Fibroblast of lung (primary cell): ENCODE data around the gene PLXNA4. TPM values are rescaled to one million over a fixed set of nuclear protein-coding genes. Genes with fewer than 3 reads are reported as not detected.

Experiments used
- DNase-seq, 2 donors: peaks; one replicate each; pipeline versions ENCODE4 v3.0.0 to v3.0.0-alpha.2; 2010; ENCODE audit warnings: low read depth in 2 of 2
- H2AFZ ChIP-seq: 2 replicates; pipeline ENCODE4 v1.5.1; 2012; ENCODE audit warnings: low read length, control low read depth, inconsistent platforms
- H3K27ac ChIP-seq: 2 replicates; pipeline ENCODE4 v1.5.1; 2011; ENCODE audit warnings: low read length, control low read depth; ENCODE audit not compliant: insufficient read depth
- H3K27me3 ChIP-seq: 2 replicates; pipeline ENCODE4 v1.5.1; 2011; ENCODE audit warnings: mild to moderate bottlenecking, low read length; ENCODE audit not compliant: control insufficient read depth, insufficient read depth
- H3K36me3 ChIP-seq: 2 replicates; pipeline ENCODE4 v1.5.1; 2011; ENCODE audit warnings: low read length; ENCODE audit not compliant: control insufficient read depth, insufficient read depth
- H3K4me1 ChIP-seq: 2 replicates; pipeline ENCODE4 v1.5.1; 2011; ENCODE audit warnings: low read length; ENCODE audit not compliant: control insufficient read depth, insufficient read depth; ENCODE audit errors: extremely low read depth
- H3K4me2 ChIP-seq: 2 replicates; pipeline ENCODE4 v1.5.1; 2011; ENCODE audit warnings: low read length, control low read depth; ENCODE audit not compliant: insufficient read depth; ENCODE audit errors: extremely low read depth
- H3K4me3 ChIP-seq, 4 experiments: fragments of 200-600 bp in 1 of 4; sonication (generic) in 1 of 4; replicated peaks in 1 of 4; 2 replicates each; pipeline ENCODE4 v1.5.1; 2011 to 2016; ENCODE audit warnings: low read length in 4 of 4, low read depth in 3 of 4, mild to moderate bottlenecking in 3 of 4, control low read depth in 2 of 4, inconsistent platforms in 1 of 4, mixed read lengths in 1 of 4; ENCODE audit not compliant: insufficient read depth in 1 of 4; ENCODE audit errors: control extremely low read depth in 1 of 4
- H3K79me2 ChIP-seq: 2 replicates; pipeline ENCODE4 v1.5.1; 2012; ENCODE audit warnings: mild to moderate bottlenecking, low read length, inconsistent platforms; ENCODE audit not compliant: control insufficient read depth, insufficient read depth
- H3K9ac ChIP-seq: 2 replicates; pipeline ENCODE4 v1.5.1; 2011; ENCODE audit warnings: mild to moderate bottlenecking, low read length, control low read depth; ENCODE audit not compliant: insufficient read depth
- H3K9me3 ChIP-seq: 2 replicates; pipeline ENCODE4 v1.5.1; 2012; ENCODE audit warnings: low read depth, low read length; ENCODE audit not compliant: control insufficient read depth, insufficient read depth
- H4K20me1 ChIP-seq: 2 replicates; pipeline ENCODE4 v1.5.1; 2011; ENCODE audit warnings: low read length; ENCODE audit not compliant: control insufficient read depth, insufficient read depth; ENCODE audit errors: extremely low read depth
- CTCF ChIP-seq, 2 donors: IDR thresholded peaks in 1 of 2; conservative IDR thresholded peaks in 1 of 2; 1 replicate in 1 of 2; 2 replicates in 1 of 2; pipeline ENCODE4 v1.5.1; 2011 to 2012; ENCODE audit warnings: low read length in 2 of 2, control low read depth in 1 of 2, inconsistent platforms in 1 of 2, low read depth in 1 of 2, mild to moderate bottlenecking in 1 of 2
- EZH2 ChIP-seq: IDR thresholded peaks from 2 replicates; pipeline ENCODE4 v1.5.1; 2012; ENCODE audit warnings: low read length, control low read depth, mild to moderate bottlenecking; ENCODE audit errors: missing control alignments
- polyA plus RNA-seq, 2 donors: library from polyadenylated mRNA; depleted of rRNA in 1 of 2; stranded (reverse) in 1 of 2; unstranded in 1 of 2; fragments of >200 nt; gene quantifications; 2 replicates each; pipeline ENCODE4 v1.2.1, GENCODE V29; 2011 to 2012; ENCODE audit warnings: missing spikeins in 1 of 2
- total RNA-seq: library from RNA; depleted of rRNA; stranded (reverse); fragments of >200 nt; gene quantifications from 2 replicates; pipeline ENCODE4 v1.2.1, GENCODE V29; 2014

Gene PLXNA4
- total and polyA plus RNA-seq, 2 donors (not counting 1 experiment from before 2014, with no cell fraction given) = 1.2 to 1.5 TPM

- no peak overlapping the region for H2AFZ ChIP-seq
- H4K20me1 ChIP-seq = no peaks in the 10 kb centered on the region
- TF ChIP-seq EZH2 (no peak), CTCF (conservative IDR thresholded peaks at IDR 0.05 in 1 of 2, IDR thresholded peaks at IDR 0.05 in 1 of 2; ENCODE audit: low read depth in 1 of 2, low read length in 2 of 2) (no peak)
- H3K27ac ChIP-seq = no peak overlapping the region
- H3K4me3 ChIP-seq = no peak overlapping the region
- no peak overlapping the region for H3K9ac ChIP-seq
- H3K36me3 ChIP-seq = no peaks in the 10 kb centered on the region
- DNase-seq = no peak
- no peaks in the 10 kb centered on the region for H3K4me1 ChIP-seq
- no peak overlapping the region for H3K4me2 ChIP-seq
- H3K9me3 ChIP-seq = no peaks in the 10 kb centered on the region
- no peaks in the 10 kb centered on the region for H3K27me3 ChIP-seq
- no peaks in the 10 kb centered on the region for H3K79me2 ChIP-seq
Observed at GRCh38 chr7:132609906-132610520, 33.7 kb upstream of the PLXNA4 start.

GRCh38 chr7:132609222-132609621, 33.0 kb upstream of the PLXNA4 start:
- peak in 1 of 2 donors; percentile 71 for DNase-seq
- Histone ChIP-seq H3K4me2 (no peak overlapping the region), H3K4me3 (no peak overlapping the region), H3K79me2 (no peaks in the 10 kb centered on the region), H3K4me1 (no peaks in the 10 kb centered on the region), H2AFZ (no peak overlapping the region), H3K27ac (no peak overlapping the region), H3K9ac (no peak overlapping the region), H4K20me1 (no peaks in the 10 kb centered on the region), H3K27me3 (no peaks in the 10 kb centered on the region), H3K36me3 (no peaks in the 10 kb centered on the region), H3K9me3 (no peaks in the 10 kb centered on the region)
- TF ChIP-seq CTCF (conservative IDR thresholded peaks at IDR 0.05 in 1 of 2, IDR thresholded peaks at IDR 0.05 in 1 of 2; ENCODE audit: low read depth in 1 of 2, low read length in 2 of 2) (no peak), EZH2 (no peak)

GRCh38 chr7:132608523-132608922, 32.3 kb upstream of the PLXNA4 start:
- Histone ChIP-seq H3K4me2 (no peak overlapping the region), H4K20me1 (no peaks in the 10 kb centered on the region), H2AFZ (no peak overlapping the region), H3K4me3 (no peak overlapping the region), H3K27ac (no peak overlapping the region), H3K36me3 (no peaks in the 10 kb centered on the region), H3K27me3 (peaks cover 3% of the 10 kb centered on the region), H3K9me3 (no peaks in the 10 kb centered on the region), H3K4me1 (no peaks in the 10 kb centered on the region), H3K9ac (no peak overlapping the region), H3K79me2 (no peaks in the 10 kb centered on the region)
- TF ChIP-seq CTCF (conservative IDR thresholded peaks at IDR 0.05 in 1 of 2, IDR thresholded peaks at IDR 0.05 in 1 of 2; ENCODE audit: low read depth in 1 of 2, low read length in 2 of 2) (no peak), EZH2 (no peak)
- no peak for DNase-seq
